ENCODE data around the gene S100A11. TPM values are rescaled to one million over a fixed set of nuclear protein-coding genes. Genes with fewer than 3 reads are reported as not detected.
A peak's percentile ranks its signal among the peaks of the same experiment; 100 is the strongest.
"Not testable (repeated sequence)": the region's sequence is repeated elsewhere in the genome, so short reads cannot be mapped to it uniquely, and the experiment has no call there.

Gene S100A11
- 4,655 and 4,754 TPM in 2 replicates for polyA plus RNA-seq (2013)

- Histone ChIP-seq H3K79me1 (ENCODE audit: low read length) (peaks cover 26% of the 10 kb centered on the region), H3K4me1 (ENCODE audit: control insufficient read depth in 1 of 2, insufficient read depth in 2 of 2, low read length in 2 of 2) (peaks cover 7 to 12% of the 10 kb centered on the region in 2 experiments), H3K27ac (ENCODE audit: low read depth, low read length) (peak within 1 kb of the TSS; percentile 98), H4K91ac (ENCODE audit: low read depth, low read length) (peak within 1 kb of the TSS; percentile 97), H3K9ac (ENCODE audit: low read length) (peak within 1 kb of the TSS; percentile 95), H2AK5ac (ENCODE audit: low read length) (peak within 1 kb of the TSS; percentile 96), H3K18ac (ENCODE audit: low read length) (peak within 1 kb of the TSS; percentile 98), H3K14ac (ENCODE audit: low read length) (peak within 1 kb of the TSS; percentile 99), H3K36me3 (ENCODE audit: control insufficient read depth in 1 of 2, insufficient read depth in 2 of 2, low read length in 2 of 2) (peaks cover 8 to 21% of the 10 kb centered on the region in 2 experiments), H2BK12ac (ENCODE audit: low read length) (peak within 1 kb of the TSS; percentile 81), H3K27me3 (ENCODE audit: insufficient read depth, low read length) (no peaks in the 10 kb centered on the region), H3K9me3 (ENCODE audit: insufficient read depth, low read depth, low read length) (no peaks in the 10 kb centered on the region), H2BK120ac (ENCODE audit: insufficient read depth, low read length, poor library complexity) (peak within 1 kb of the TSS; percentile 97), H4K12ac (ENCODE audit: low read depth, low read length) (peak within 1 kb of the TSS; percentile 94), H3K4me2 (ENCODE audit: low read length) (peak within 1 kb of the TSS; percentile 94), H2AFZ (ENCODE audit: insufficient read depth, low read length, poor library complexity) (peak within 1 kb of the TSS; percentile 50), H3K4ac (ENCODE audit: low read depth, low read length) (peak within 1 kb of the TSS; percentile 99), H3K23ac (ENCODE audit: low read length) (no peak within 1 kb of the TSS), H2BK5ac (ENCODE audit: low read depth, low read length, poor library complexity) (peak within 1 kb of the TSS; percentile 98), H3K4me3 (ENCODE audit: low read depth, low read length) (peak within 1 kb of the TSS; percentile 92), H4K8ac (ENCODE audit: low read depth, low read length) (peak within 1 kb of the TSS; percentile 93), H3K79me2 (ENCODE audit: control insufficient read depth, insufficient read depth, low read length, poor library complexity) (peaks cover 22% of the 10 kb centered on the region)
- DNase-seq: peak; percentile 95
- 100% methylated on average over 1 of the region's 53 CpGs for WGBS (ENCODE audit: extremely low coverage, insufficient coverage, insufficient read length)
Observed at GRCh38 chr1:152036267-152037216, at the start of gene S100A11. Gene S100A11 (minus strand): TSS chr1:152037004. CDS start chr1:152036915, 89 bp downstream.

- Histone ChIP-seq H3K36me3 (ENCODE audit: control insufficient read depth in 1 of 2, insufficient read depth in 2 of 2, low read length in 2 of 2) (no peaks in the 10 kb centered on the region), H3K27ac (ENCODE audit: low read depth, low read length) (no peak overlapping the region), H2BK12ac (ENCODE audit: low read length) (no peak overlapping the region), H2AK5ac (ENCODE audit: low read length) (no peak overlapping the region), H3K9ac (ENCODE audit: low read length) (no peak overlapping the region), H3K4me3 (ENCODE audit: low read depth, low read length) (no peak overlapping the region), H4K12ac (ENCODE audit: low read depth, low read length) (no peak overlapping the region), H3K18ac (ENCODE audit: low read length) (no peak overlapping the region), H3K4me1 (ENCODE audit: control insufficient read depth in 1 of 2, insufficient read depth in 2 of 2, low read length in 2 of 2) (no peaks in the 10 kb centered on the region), H2BK120ac (ENCODE audit: insufficient read depth, low read length, poor library complexity) (no peak overlapping the region), H4K91ac (ENCODE audit: low read depth, low read length) (no peak overlapping the region), H3K23ac (ENCODE audit: low read length) (no peak overlapping the region), H2AFZ (ENCODE audit: insufficient read depth, low read length, poor library complexity) (no peak overlapping the region), H3K4me2 (ENCODE audit: low read length) (no peak overlapping the region), H3K4ac (ENCODE audit: low read depth, low read length) (no peak overlapping the region), H3K79me1 (ENCODE audit: low read length) (no peaks in the 10 kb centered on the region), H3K14ac (ENCODE audit: low read length) (no peak overlapping the region), H3K27me3 (ENCODE audit: insufficient read depth, low read length) (no peaks in the 10 kb centered on the region), H3K9me3 (ENCODE audit: insufficient read depth, low read depth, low read length) (peaks cover 5% of the 10 kb centered on the region), H3K79me2 (ENCODE audit: control insufficient read depth, insufficient read depth, low read length, poor library complexity) (no peaks in the 10 kb centered on the region), H4K8ac (ENCODE audit: low read depth, low read length) (no peak overlapping the region), H2BK5ac (ENCODE audit: low read depth, low read length, poor library complexity) (no peak overlapping the region)
- 100% methylated on average over 1 of the region's 1 CpG for WGBS (ENCODE audit: extremely low coverage, insufficient coverage, insufficient read length)
- no peak for DNase-seq
Observed at GRCh38 chr1:152084853-152085252, 48.0 kb upstream of the S100A11 start.

GRCh38 chr1:152081026-152081425 lies 44.2 kb upstream of the S100A11 start:
- not testable (repeated sequence) for DNase-seq; H4K12ac ChIP-seq (ENCODE audit: low read depth, low read length); H2BK5ac ChIP-seq (ENCODE audit: low read depth, low read length, poor library complexity); H3K18ac ChIP-seq (ENCODE audit: low read length); H3K79me1 ChIP-seq (ENCODE audit: low read length); H2AFZ ChIP-seq (ENCODE audit: insufficient read depth, low read length, poor library complexity); H3K36me3 ChIP-seq (ENCODE audit: control insufficient read depth in 1 of 2, insufficient read depth in 2 of 2, low read length in 2 of 2); H3K9ac ChIP-seq (ENCODE audit: low read length); H3K14ac ChIP-seq (ENCODE audit: low read length); H2BK120ac ChIP-seq (ENCODE audit: insufficient read depth, low read length, poor library complexity); H3K27me3 ChIP-seq (ENCODE audit: insufficient read depth, low read length); H3K79me2 ChIP-seq (ENCODE audit: control insufficient read depth, insufficient read depth, low read length, poor library complexity); H4K8ac ChIP-seq (ENCODE audit: low read depth, low read length); H2AK5ac ChIP-seq (ENCODE audit: low read length); H2BK12ac ChIP-seq (ENCODE audit: low read length); H3K27ac ChIP-seq (ENCODE audit: low read depth, low read length); H4K91ac ChIP-seq (ENCODE audit: low read depth, low read length); H3K4me2 ChIP-seq (ENCODE audit: low read length); H3K4me3 ChIP-seq (ENCODE audit: low read depth, low read length); H3K23ac ChIP-seq (ENCODE audit: low read length); H3K4ac ChIP-seq (ENCODE audit: low read depth, low read length); H3K4me1 ChIP-seq (ENCODE audit: control insufficient read depth in 1 of 2, insufficient read depth in 2 of 2, low read length in 2 of 2)
- peaks cover 18% of the 10 kb centered on the region for H3K9me3 ChIP-seq (ENCODE audit: insufficient read depth, low read depth, low read length)
- no CpG with 5 or more reads among the region's 17 CpGs for WGBS (ENCODE audit: extremely low coverage, insufficient coverage, insufficient read length)

- not testable (repeated sequence) for H2BK5ac ChIP-seq (ENCODE audit: low read depth, low read length, poor library complexity); H3K79me1 ChIP-seq (ENCODE audit: low read length); H2AK5ac ChIP-seq (ENCODE audit: low read length); H3K27ac ChIP-seq (ENCODE audit: low read depth, low read length); H2BK120ac ChIP-seq (ENCODE audit: insufficient read depth, low read length, poor library complexity); H3K9ac ChIP-seq (ENCODE audit: low read length); H2BK12ac ChIP-seq (ENCODE audit: low read length); H3K27me3 ChIP-seq (ENCODE audit: insufficient read depth, low read length); H3K4me1 ChIP-seq (ENCODE audit: control insufficient read depth in 1 of 2, insufficient read depth in 2 of 2, low read length in 2 of 2); H3K23ac ChIP-seq (ENCODE audit: low read length); H4K91ac ChIP-seq (ENCODE audit: low read depth, low read length); H3K14ac ChIP-seq (ENCODE audit: low read length); H3K4me2 ChIP-seq (ENCODE audit: low read length); H3K4ac ChIP-seq (ENCODE audit: low read depth, low read length); DNase-seq; H3K36me3 ChIP-seq (ENCODE audit: control insufficient read depth in 1 of 2, insufficient read depth in 2 of 2, low read length in 2 of 2); H3K79me2 ChIP-seq (ENCODE audit: control insufficient read depth, insufficient read depth, low read length, poor library complexity); H4K12ac ChIP-seq (ENCODE audit: low read depth, low read length); H3K4me3 ChIP-seq (ENCODE audit: low read depth, low read length); H4K8ac ChIP-seq (ENCODE audit: low read depth, low read length); H3K18ac ChIP-seq (ENCODE audit: low read length); H2AFZ ChIP-seq (ENCODE audit: insufficient read depth, low read length, poor library complexity)
- peaks cover 14% of the 10 kb centered on the region for H3K9me3 ChIP-seq (ENCODE audit: insufficient read depth, low read depth, low read length)
- WGBS (ENCODE audit: extremely low coverage, insufficient coverage, insufficient read length): no CpG with 5 or more reads among the region's 17 CpGs
Observed at GRCh38 chr1:152080494-152080893, 43.7 kb upstream of the S100A11 start.

Data from trophoblast cell (in vitro differentiated cells and primary cell).